Calu3 (cell line): ENCODE data around the gene KIF1C. TPM values are rescaled to one million over a fixed set of nuclear protein-coding genes. Genes with fewer than 3 reads are reported as not detected.
A peak's percentile ranks its signal among the peaks of the same experiment; 100 is the strongest.

Experiments used
- BruUV-seq: library from RNA; stranded (reverse); fragments of 400-500 nt; replicated peaks from 2 replicates; lab custom pipeline; 2021; lab: Mats Ljungman, UMichigan
- CTCF ChIA-PET: fragments of 300-600 bp; sonication (Branson Sonifier 250); formaldehyde crosslinking; loops from one replicate; lab custom pipeline; 2022; ENCODE audit warnings: antibody characterized with exemption; lab: Charles Lee
- DNase-seq: peaks from one replicate; pipeline ENCODE4 v3.0.0; 2022
- H3K27ac Mint-ChIP-seq: one replicate; pipeline ENCODE4 v1.8.0; 2022; ENCODE audit warnings: mixed read lengths; ENCODE audit not compliant: unreplicated experiment
- H3K27me3 Mint-ChIP-seq: one replicate; pipeline ENCODE4 v1.8.0; 2022; ENCODE audit warnings: mixed read lengths; ENCODE audit not compliant: unreplicated experiment
- H3K36me3 Mint-ChIP-seq: one replicate; pipeline ENCODE4 v1.8.0; 2022; ENCODE audit warnings: mild to moderate bottlenecking, moderate library complexity, mixed read lengths; ENCODE audit not compliant: insufficient read depth, unreplicated experiment
- H3K4me1 Mint-ChIP-seq: one replicate; pipeline ENCODE4 v1.8.0; 2022; ENCODE audit warnings: mild to moderate bottlenecking, low read depth, mixed read lengths; ENCODE audit not compliant: unreplicated experiment
- H3K4me3 Mint-ChIP-seq: one replicate; pipeline ENCODE4 v1.8.0; 2022; ENCODE audit warnings: mild to moderate bottlenecking, low read depth, moderate library complexity, mixed read lengths; ENCODE audit not compliant: unreplicated experiment
- H3K9me3 Mint-ChIP-seq: one replicate; pipeline ENCODE4 v1.8.0; 2022; ENCODE audit warnings: low read depth, mixed read lengths; ENCODE audit not compliant: unreplicated experiment
- intact Hi-C: fragments of 100-400 bp; cut with micrococcal nuclease; formaldehyde crosslinking; loops from one replicate; pipeline ENCODE4 v1.10.0; 2022; ENCODE audit not compliant: unreplicated experiment
- total RNA-seq: library from RNA; stranded (reverse); gene quantifications from 2 replicates; pipeline ENCODE4 v1.2.3, GENCODE V29; 2022
- TF ChIP-seq, protein P1 (sequence below): fragments of 200-600 bp; IDR thresholded peaks from one replicate; pipeline ENCODE4 v1.8.0; 2022; ENCODE audit warnings: antibody characterized with exemption; ENCODE audit not compliant: unreplicated experiment

KIF1C gene
- total RNA-seq, 1 experiment from 2014 or later, result 65.9 TPM

DNA sequence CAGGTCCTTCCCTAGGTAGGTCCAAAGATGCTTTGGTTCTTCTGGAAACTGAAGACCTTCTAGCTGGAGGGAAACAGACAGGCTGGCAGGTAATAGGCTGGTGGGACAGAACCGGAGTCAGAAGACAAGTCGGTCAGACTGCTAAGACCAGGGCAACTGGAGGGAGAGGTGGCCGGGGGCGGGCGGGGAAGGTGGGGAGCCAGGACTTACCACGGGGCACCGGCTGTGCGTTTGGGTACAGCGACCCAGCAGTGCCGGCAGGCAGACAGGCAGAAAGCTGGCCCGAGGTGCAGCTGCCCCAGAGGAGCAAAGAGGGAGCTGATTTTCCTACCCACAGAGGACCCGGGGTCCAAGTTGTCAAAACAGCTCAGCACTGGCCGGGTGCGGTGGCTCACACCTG is 36.9 kb downstream of the KIF1C start:
- Mint-ChIP-seq H3K4me1 (no peaks in the 10 kb centered on the region), H3K27ac (no peak overlapping the region), H3K9me3 (no peaks in the 10 kb centered on the region), H3K27me3 (no peaks in the 10 kb centered on the region), H3K4me3 (no peak overlapping the region), H3K36me3 (peaks cover 6% of the 10 kb centered on the region)
- CTCF ChIA-PET, result interaction anchor here (0.6 kb wide), 1 partner anchor 226 kb away, joined by 3 read pairs; no protein-coding TSS in a partner anchor
- intact Hi-C loops, result no loop called here
- BruUV-seq, result no TSS peak
- DNase-seq, result no peak
- TF ChIP-seq, protein P1, sequence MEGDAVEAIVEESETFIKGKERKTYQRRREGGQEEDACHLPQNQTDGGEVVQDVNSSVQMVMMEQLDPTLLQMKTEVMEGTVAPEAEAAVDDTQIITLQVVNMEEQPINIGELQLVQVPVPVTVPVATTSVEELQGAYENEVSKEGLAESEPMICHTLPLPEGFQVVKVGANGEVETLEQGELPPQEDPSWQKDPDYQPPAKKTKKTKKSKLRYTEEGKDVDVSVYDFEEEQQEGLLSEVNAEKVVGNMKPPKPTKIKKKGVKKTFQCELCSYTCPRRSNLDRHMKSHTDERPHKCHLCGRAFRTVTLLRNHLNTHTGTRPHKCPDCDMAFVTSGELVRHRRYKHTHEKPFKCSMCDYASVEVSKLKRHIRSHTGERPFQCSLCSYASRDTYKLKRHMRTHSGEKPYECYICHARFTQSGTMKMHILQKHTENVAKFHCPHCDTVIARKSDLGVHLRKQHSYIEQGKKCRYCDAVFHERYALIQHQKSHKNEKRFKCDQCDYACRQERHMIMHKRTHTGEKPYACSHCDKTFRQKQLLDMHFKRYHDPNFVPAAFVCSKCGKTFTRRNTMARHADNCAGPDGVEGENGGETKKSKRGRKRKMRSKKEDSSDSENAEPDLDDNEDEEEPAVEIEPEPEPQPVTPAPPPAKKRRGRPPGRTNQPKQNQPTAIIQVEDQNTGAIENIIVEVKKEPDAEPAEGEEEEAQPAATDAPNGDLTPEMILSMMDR, result no peak

GRCh38 chr17:5035315-5035714 is 37.6 kb downstream of the KIF1C start, which contains the start of gene SLC52A1:
SLC52A1 (minus strand) TSS chr17:5035426; CDS start chr17:5034606, 820 bp downstream.
- TF ChIP-seq, protein P1, result no peak
- H3K4me3 Mint-ChIP-seq, result no peak within 1 kb of the TSS
- peak; percentile 8 for DNase-seq

GRCh38 chr17:5042157-5043022 is 44.6 kb downstream of the KIF1C start:
- TF ChIP-seq, protein P1, result no peak
- no peak for DNase-seq
- no peaks in the 10 kb centered on the region for H3K4me1 Mint-ChIP-seq
- H3K4me3 Mint-ChIP-seq, result no peak overlapping the region
- no TSS peak for BruUV-seq
- no peaks in the 10 kb centered on the region for H3K36me3 Mint-ChIP-seq
- intact Hi-C loops, result no loop called here
- no peak overlapping the region for H3K27ac Mint-ChIP-seq
- H3K9me3 Mint-ChIP-seq, result peaks cover 2% of the 10 kb centered on the region
- H3K27me3 Mint-ChIP-seq, result no peaks in the 10 kb centered on the region
- CTCF ChIA-PET, result interaction anchor here (0.7 kb wide), 1 partner anchor 86 kb away, joined by 4 read pairs; no protein-coding TSS in a partner anchor

More at GRCh38 chr17:5035315-5035714, 37.6 kb downstream of the KIF1C start, which contains the start of gene SLC52A1:
- intact Hi-C loops, result no loop called here
- Mint-ChIP-seq H3K27me3 (no peaks in the 10 kb centered on the region), H3K9me3 (no peaks in the 10 kb centered on the region), H3K4me1 (no peaks in the 10 kb centered on the region), H3K27ac (no peak within 1 kb of the TSS), H3K36me3 (peaks cover 6% of the 10 kb centered on the region)
- CTCF ChIA-PET, result interaction anchor here (0.6 to 0.9 kb wide), 4 partner anchors 9 to 225 kb away, joined by 3 to 11 read pairs (median 4); no protein-coding TSS in a partner anchor
- no TSS peak for BruUV-seq

DNA sequence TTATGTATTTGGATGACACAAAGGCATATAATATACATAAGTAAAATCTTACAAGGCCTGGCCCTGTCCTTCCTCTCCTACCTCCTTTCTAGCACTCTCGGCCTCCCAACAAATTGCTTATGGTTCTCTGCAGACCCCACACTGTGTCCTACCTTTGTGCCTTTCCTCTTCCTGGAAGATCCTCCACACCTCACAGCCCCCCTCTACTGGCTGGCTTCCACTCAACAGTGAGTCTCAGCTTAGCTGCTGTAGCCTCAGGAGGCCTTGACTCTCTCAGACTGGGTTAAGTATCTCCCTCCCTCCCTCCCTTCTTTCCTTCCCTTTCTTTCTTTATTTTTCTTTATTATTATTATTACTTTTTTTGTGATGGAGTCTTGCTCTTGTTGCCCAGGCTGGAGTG is 45.8 kb downstream of the KIF1C start:
- no peaks in the 10 kb centered on the region for H3K27me3 Mint-ChIP-seq
- H3K4me1 Mint-ChIP-seq, result no peaks in the 10 kb centered on the region
- intact Hi-C loops, result no loop called here
- no peak for DNase-seq
- CTCF ChIA-PET, result no interaction called here
- H3K9me3 Mint-ChIP-seq, result peaks cover 2% of the 10 kb centered on the region
- TF ChIP-seq, protein P1, result no peak
- no TSS peak for BruUV-seq
- no peak overlapping the region for H3K4me3 Mint-ChIP-seq
- H3K36me3 Mint-ChIP-seq, result no peaks in the 10 kb centered on the region
- no peak overlapping the region for H3K27ac Mint-ChIP-seq
